Measurements from ENCODE around the gene PTPRD.

GRCh38 chr9:9231946-9232345 lies 1380.9 kb downstream of the PTPRD start:
- TF ChIP-seq TAF1 (IDR thresholded peaks at IDR 0.05; ENCODE audit: borderline replicate concordance, insufficient read depth, low read length): no peak
- no peak for TF ChIP-seq POLR2AphosphoS5 (IDR thresholded peaks at IDR 0.05; ENCODE audit: low read depth, low read length)

All from PFSK-1 (cell line).